Esophagus (tissue), 2 donors: Measurements from ENCODE around the gene GPC3. TPM values are rescaled to one million over a fixed set of nuclear protein-coding genes. Genes with fewer than 3 reads are reported as not detected.
A peak's percentile ranks its signal among the peaks of the same experiment; 100 is the strongest.

Experiments
- H3K27ac ChIP-seq, 2 donors: one replicate each; pipeline ENCODE4 v1.5.1; 2013; ENCODE audit warnings: low read depth in 2 of 2, mild to moderate bottlenecking in 2 of 2, inconsistent platforms in 1 of 2, low read length in 1 of 2, moderate library complexity in 1 of 2
- H3K27me3 ChIP-seq, 2 donors: one replicate each; pipeline ENCODE4 v1.6.1; 2013; ENCODE audit warnings: low read length in 2 of 2, control low read depth in 1 of 2, mild to moderate bottlenecking in 1 of 2; ENCODE audit not compliant: insufficient read depth in 2 of 2, control insufficient read depth in 1 of 2
- H3K36me3 ChIP-seq, 2 donors: one replicate each; pipeline ENCODE4 v1.6.1; 2013; ENCODE audit warnings: low read length in 1 of 2; ENCODE audit not compliant: control insufficient read depth in 2 of 2, insufficient read depth in 2 of 2
- H3K4me1 ChIP-seq, 2 donors: one replicate each; pipeline ENCODE4 v1.6.1; 2013; ENCODE audit warnings: low read length in 1 of 2; ENCODE audit not compliant: control insufficient read depth in 2 of 2, insufficient read depth in 2 of 2
- H3K4me3 ChIP-seq, 2 donors: one replicate each; pipeline ENCODE4 v1.5.1; 2013; ENCODE audit warnings: low read length in 2 of 2, mild to moderate bottlenecking in 2 of 2, low read depth in 1 of 2, moderate library complexity in 1 of 2
- H3K9me3 ChIP-seq, 2 donors: one replicate each; pipeline ENCODE4 v1.6.1; 2013; ENCODE audit warnings: mild to moderate bottlenecking in 2 of 2, low read depth in 1 of 2, low read length in 1 of 2, moderate library complexity in 1 of 2; ENCODE audit not compliant: control insufficient read depth in 2 of 2, insufficient read depth in 1 of 2
- WGBS, 2 donors: extraction: QIAGEN DNeasy Blood & Tissue Kit; methylation state at CpG; one replicate each; pipeline ENCODE4 v1.1.7; 2013; 5-methylcytosine and 5-hydroxymethylcytosine counted together
- polyA plus RNA-seq, 2 donors: library from polyadenylated mRNA; stranded (reverse); fragments of 200-250 nt; gene quantifications; one replicate each; pipeline ENCODE4 v1.2.3, GENCODE V29; 2013
- donor health status: healthy with polysubstance abuse.
- donor health status: Bipolar disorder and iron deficiency.

Gene GPC3
- polyA plus RNA-seq, 2 donors: 0.10 to 0.39 TPM

GRCh38 chrX:133555782-133556458, 429.5 kb downstream of the GPC3 start:
- 63 to 69% methylated on average over 2 of the region's 2 CpGs for WGBS, 2 donors
- H3K4me3 ChIP-seq: no peak overlapping the region
- H3K27me3 ChIP-seq: no peaks in the 10 kb centered on the region
- no peaks in the 10 kb centered on the region for H3K4me1 ChIP-seq
- H3K9me3 ChIP-seq: peaks cover 0 to 2% of the 10 kb centered on the region in 2 donors
- H3K27ac ChIP-seq: no peak overlapping the region
- H3K36me3 ChIP-seq: no peaks in the 10 kb centered on the region

GRCh38 chrX:133550665-133551485, 434.5 kb downstream of the GPC3 start:
- H3K36me3 ChIP-seq: no peaks in the 10 kb centered on the region
- no peaks in the 10 kb centered on the region for H3K27me3 ChIP-seq
- H3K9me3 ChIP-seq: peaks cover 0 to 2% of the 10 kb centered on the region in 2 donors
- WGBS, 2 donors: 45 to 48% methylated on average over 4 of the region's 4 CpGs
- no peak overlapping the region for H3K4me3 ChIP-seq
- no peak overlapping the region for H3K27ac ChIP-seq
- no peaks in the 10 kb centered on the region for H3K4me1 ChIP-seq

DNA sequence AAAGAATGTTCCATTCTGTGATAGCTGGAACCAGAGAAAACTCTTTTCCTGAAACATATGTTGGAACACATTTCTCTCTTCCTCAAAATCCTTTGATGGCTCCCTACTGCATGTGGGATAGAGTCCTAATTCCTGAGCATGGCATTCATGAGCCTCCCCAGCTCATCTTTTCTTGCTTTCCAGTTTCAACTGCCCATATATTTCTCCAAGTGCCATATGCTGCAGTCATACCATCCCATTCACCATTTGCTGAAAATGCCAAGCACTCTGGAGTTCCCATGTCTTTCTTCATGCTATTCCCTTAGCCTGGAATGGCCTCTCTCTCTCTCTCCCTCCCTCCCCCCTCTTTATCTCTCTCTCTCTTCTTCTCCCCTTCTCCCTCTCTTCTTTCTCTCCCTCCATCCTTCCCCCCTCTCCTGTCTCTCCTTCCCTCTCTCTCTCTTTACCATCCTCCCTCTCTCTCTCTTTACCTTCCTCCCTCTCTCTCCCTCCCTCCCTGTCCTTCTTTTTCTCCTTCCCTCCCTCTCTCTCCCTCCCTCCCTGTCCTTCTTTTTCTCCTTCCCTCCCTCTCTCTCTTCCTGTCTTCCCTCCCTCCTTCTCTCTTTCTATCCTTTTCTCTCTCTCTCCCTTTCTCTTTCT, 436.0 kb downstream of the GPC3 start:
- Histone ChIP-seq H3K4me1 (no peaks in the 10 kb centered on the region), H3K4me3 (no peak overlapping the region), H3K36me3 (no peaks in the 10 kb centered on the region), H3K27me3 (no peaks in the 10 kb centered on the region), H3K9me3 (no peaks in the 10 kb centered on the region), H3K27ac (no peak overlapping the region)

DNA sequence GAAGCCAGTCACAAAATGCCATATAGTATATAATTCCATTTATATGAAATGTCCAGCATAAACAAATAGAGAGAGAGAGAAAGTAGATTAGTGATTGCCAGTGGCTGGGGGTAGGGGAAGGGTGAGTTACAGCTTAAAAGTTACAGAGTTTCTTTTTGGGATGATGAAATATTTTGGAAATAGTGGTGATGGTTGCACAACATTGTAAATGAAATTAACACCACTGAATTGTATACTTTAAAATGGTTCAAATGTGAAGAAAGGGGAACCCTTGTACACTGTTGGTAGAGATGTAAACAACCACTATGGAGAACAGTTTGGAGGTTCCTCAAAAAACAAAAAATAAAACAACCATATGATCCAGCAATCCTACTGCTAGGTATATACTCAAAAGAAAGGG, 439.0 kb downstream of the GPC3 start:
- Histone ChIP-seq H3K4me1 (no peaks in the 10 kb centered on the region), H3K4me3 (no peak overlapping the region), H3K9me3 (no peaks in the 10 kb centered on the region), H3K27me3 (no peaks in the 10 kb centered on the region), H3K27ac (no peak overlapping the region), H3K36me3 (no peaks in the 10 kb centered on the region)

DNA sequence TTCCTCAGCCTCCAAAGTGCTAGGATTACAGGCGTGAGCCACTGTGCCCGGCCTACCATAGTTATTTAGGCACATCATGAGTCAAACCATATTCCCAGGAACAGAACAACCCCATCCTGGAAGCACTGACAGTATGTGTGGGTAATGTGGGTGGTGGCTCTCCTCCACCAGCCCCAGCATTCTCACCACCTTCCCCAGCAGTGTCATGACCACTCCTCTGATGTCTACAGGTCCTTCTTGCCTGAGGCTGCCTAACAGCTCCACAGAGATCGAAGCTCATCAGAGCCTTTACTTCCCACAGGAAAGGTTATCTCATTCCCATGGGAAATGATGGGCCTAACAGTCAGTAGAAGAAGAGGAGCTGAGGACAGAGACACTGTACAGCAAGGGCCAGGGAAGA, 440.6 kb downstream of the GPC3 start:
- Histone ChIP-seq H3K27ac (no peak overlapping the region), H3K4me3 (no peak overlapping the region), H3K27me3 (no peaks in the 10 kb centered on the region), H3K4me1 (no peaks in the 10 kb centered on the region), H3K9me3 (no peaks in the 10 kb centered on the region), H3K36me3 (no peaks in the 10 kb centered on the region)
- 92 to 93% methylated on average over 3 of the region's 3 CpGs for WGBS, 2 donors

DNA sequence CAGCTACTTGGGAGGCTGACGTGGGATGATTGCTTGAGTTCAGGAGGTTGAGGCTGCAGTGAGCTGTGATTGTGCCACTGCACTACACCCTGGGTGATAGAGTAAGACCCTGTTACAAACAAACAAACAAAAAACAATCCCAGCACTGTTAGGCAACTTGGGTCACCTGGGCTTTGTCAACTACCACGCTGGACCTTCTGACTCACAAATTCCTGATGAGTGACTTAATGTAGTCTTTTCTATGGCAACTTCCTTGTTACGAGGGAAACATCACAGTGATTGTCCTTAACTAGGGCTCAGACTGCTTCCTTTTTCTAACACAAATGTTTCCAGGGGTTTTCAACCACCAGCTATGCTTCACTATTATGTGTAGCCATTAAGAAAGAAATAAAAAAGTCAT, 441.3 kb downstream of the GPC3 start:
- H3K27ac ChIP-seq: peak overlapping the region in 1 of 2 donors; percentile 34
- no peak overlapping the region for H3K4me3 ChIP-seq
- 43 to 54% methylated on average over 3 of the region's 3 CpGs for WGBS, 2 donors
- H3K4me1 ChIP-seq: no peaks in the 10 kb centered on the region
- H3K36me3 ChIP-seq: no peaks in the 10 kb centered on the region
- H3K27me3 ChIP-seq: no peaks in the 10 kb centered on the region
- no peaks in the 10 kb centered on the region for H3K9me3 ChIP-seq

DNA sequence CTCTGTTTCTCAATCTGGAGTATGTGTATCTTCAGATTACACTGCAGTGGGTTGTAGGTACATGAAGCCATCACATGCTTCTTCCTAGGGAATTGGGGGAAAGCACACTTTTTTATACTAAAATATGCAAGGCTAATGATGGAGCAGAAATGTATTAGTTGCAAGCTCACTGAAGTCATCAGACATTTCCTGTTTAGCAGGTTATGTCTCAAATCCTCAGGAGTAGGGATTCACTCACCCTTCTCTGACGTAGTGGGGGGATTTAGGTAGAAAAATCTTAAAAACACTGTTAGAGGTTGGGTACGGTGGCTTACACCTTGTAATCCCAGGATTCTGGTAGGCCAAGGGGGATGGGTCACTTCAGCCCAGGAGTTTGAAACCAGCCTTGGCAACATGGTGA, 441.7 kb downstream of the GPC3 start:
- peak overlapping the region in 1 of 2 donors; percentile 34 for H3K27ac ChIP-seq
- WGBS, 2 donors: 71 to 80% methylated on average over 2 of the region's 2 CpGs
- H3K27me3 ChIP-seq: no peaks in the 10 kb centered on the region

DNA sequence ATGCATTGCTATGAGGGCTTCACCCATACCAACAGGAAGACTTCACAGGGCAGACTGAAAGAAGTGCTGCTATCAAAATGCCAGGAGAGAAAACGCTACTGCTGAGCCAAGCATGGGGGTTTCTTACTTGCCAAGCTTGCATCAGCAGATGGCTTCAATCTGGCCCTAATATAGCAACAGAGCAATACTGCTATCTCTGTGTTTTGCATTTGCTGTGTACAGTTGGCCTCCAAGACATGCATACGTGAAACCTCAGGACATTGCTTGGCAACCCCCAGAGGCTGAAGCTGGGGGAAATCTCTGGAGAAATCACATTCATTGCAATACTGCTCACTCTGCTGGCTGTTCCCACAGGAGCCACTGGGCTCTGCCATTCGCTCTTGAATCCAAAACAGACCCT, 442.9 kb downstream of the GPC3 start:
- WGBS, 2 donors: 57 to 70% methylated on average over 3 of the region's 3 CpGs
- H3K4me3 ChIP-seq: no peak overlapping the region
- no peaks in the 10 kb centered on the region for H3K9me3 ChIP-seq
- no peaks in the 10 kb centered on the region for H3K36me3 ChIP-seq
- no peaks in the 10 kb centered on the region for H3K27me3 ChIP-seq
- no peak overlapping the region for H3K27ac ChIP-seq
- no peaks in the 10 kb centered on the region for H3K4me1 ChIP-seq

More for the DNA sequence above, 441.7 kb downstream of the GPC3 start:
- Histone ChIP-seq H3K4me3 (no peak overlapping the region), H3K36me3 (no peaks in the 10 kb centered on the region), H3K9me3 (no peaks in the 10 kb centered on the region), H3K4me1 (no peaks in the 10 kb centered on the region)

- Histone ChIP-seq H3K36me3 (no peaks in the 10 kb centered on the region), H3K4me3 (no peak overlapping the region), H3K4me1 (no peaks in the 10 kb centered on the region), H3K9me3 (no peaks in the 10 kb centered on the region), H3K27me3 (no peaks in the 10 kb centered on the region), H3K27ac (no peak overlapping the region)
Observed at GRCh38 chrX:133541021-133541420, 444.4 kb downstream of the GPC3 start.
